H54 (cell line): Measurements from ENCODE around the gene ZBTB44.
"Not testable (repeated sequence)": the region's sequence is repeated elsewhere in the genome, so short reads cannot be mapped to it uniquely, and the experiment has no call there.

Experiments used
- DNase-seq: peaks from one replicate; pipeline ENCODE4 v3.0.0; 2011; ENCODE audit warnings: low spot score, mixed read lengths; ENCODE audit not compliant: insufficient read length
- FAIRE-seq: peaks from 3 replicates; lab custom pipeline; 2011; peaks lifted over from hg19 to GRCh38; lab: Jason Lieb, UNC
- POLR2A ChIP-seq: IDR thresholded peaks from 2 replicates; pipeline ENCODE4 v1.6.1; 2011; ENCODE audit warnings: low read depth, mild to moderate bottlenecking, low read length

Gene ZBTB44

DNA sequence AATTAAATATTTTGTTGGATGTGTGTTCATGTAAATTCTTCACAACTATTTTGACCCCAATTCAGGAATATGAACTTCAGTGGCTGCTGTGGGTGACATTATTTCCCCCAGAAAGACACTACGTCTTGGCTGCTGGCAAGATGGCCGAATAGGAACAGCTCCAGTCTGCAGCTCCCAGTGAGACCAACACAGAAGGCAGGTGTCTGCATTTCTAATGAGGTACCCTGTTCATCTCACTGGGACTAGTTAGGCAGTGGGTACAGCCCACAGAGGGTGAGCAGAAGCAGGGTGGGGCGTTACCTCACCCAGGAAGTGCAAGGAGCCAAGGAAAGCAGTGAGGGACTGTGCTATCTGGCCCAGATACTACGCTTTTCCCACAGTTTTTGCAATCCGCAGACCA, 65.3 kb downstream of the ZBTB44 start:
- DNase-seq (no peak), FAIRE-seq (no peak)
- TF ChIP-seq POLR2A: no peak

DNA sequence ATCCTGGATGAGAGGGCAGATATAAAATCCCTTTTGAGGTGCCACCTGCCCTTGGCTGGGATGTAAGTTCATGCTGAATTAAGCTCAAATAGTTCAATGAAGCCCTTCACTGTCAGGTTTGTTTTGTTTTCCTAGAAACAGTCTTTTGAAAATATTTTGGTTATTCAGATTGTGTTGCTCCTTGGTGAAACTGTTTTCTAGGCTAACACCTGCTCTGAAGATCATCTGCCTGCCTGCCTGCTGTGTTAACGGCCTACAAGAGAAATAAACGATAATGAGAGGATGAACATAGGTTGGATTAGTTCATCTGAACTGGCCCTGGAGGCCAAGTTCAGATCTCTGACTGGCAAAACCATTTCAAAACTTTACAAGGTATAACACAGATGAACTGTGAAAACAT, 67.4 kb downstream of the ZBTB44 start:
- TF ChIP-seq POLR2A: no peak
- DNase-seq (no peak), FAIRE-seq (no peak)

DNA sequence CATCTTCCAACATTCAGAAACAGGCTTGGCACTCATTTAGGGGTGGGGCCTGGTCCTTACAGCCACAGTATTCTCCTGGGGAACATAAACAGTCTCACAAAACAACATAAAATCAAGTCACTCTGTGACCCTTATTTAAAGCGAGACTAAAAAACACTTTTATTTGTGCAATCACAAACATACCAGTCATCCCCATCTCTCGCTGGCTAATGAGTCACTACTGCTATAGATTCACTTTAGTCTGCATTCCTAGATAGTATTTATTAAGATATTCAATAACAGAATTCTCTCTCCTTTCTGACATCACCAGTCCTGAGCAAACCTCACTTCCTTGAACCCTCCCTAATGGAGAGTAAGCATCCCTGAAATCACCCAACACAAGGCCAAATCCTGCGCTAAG, 68.0 kb downstream of the ZBTB44 start:
- FAIRE-seq (no peak), DNase-seq (no peak)
- no peak for TF ChIP-seq POLR2A

DNA sequence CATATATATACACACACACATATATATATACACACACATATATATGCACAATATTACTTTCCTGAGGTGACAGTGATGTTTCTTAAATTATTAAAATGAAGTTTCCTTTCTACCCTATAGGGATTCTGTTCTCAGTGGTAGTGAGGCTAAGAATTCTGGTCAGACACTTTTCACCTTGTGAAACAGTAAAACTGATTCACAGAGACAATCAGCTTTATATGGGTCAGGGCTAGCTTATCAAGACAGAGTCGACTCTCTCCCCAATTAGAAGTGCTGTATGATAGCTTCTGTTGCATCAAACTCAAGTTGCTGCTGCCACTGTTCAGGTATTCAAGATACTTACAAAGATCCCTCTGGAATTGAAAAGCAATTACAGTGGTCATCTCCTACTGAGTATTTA, 68.4 kb downstream of the ZBTB44 start:
- TF ChIP-seq POLR2A: no peak
- DNase-seq (no peak), FAIRE-seq (no peak)

DNA sequence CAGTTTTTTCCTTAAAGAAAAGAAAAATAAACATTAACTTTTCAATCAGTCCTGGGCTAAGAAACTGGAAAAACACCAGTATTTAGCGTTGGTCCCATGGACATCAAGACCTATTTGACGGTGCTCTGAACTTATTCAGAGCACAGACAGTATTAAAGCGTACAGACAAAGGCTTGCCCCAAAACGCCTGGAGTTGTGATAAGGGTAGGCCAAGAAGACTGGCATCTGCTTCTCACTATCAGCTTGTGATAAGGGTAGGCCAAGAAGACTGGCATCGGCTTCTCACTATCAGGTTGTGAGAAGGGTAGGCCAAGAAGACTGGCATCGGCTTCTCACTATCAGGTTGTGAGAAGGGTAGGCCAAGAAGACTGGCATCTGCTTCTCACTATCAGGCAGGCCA, 69.3 kb downstream of the ZBTB44 start:
- DNase-seq, FAIRE-seq: not testable (repeated sequence)

DNA sequence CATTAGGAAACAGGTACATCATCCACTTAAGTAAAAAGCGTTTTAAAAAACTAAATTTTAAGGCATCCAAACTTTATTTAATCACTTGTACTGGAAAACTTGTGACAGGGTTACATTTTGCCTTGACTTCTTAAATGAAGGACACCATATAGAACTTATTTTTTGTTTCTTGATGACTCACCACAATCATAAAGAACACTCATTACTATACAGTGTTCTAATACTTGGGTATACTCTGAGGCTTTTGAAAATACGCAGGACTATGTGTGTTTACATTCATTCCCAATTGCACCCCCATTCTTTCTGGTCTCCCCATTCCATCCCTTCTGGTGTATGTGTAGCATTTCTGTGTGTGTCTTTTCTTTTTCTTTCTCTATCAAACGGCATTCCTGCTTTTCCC, 69.9 kb downstream of the ZBTB44 start:
- no peak for FAIRE-seq
- TF ChIP-seq POLR2A: no peak

DNA sequence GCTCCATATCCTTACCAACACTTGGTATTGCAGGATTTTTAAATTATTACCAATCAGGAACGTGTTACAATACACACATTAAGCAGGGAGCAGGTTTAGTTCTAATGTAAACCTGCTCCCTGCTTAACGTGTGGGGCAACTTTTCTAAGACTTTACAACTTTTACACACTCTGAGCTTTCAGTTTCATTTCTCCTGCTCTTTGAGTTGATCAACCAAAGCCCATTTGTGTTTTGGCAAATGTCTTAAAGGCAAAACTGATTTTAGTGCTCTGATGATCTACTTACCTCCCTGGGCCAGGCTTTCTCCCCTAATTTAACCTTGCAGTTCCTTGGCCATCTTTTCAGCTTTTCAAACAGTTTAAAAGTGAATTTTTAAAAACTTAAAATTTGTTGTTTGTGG, 70.9 kb downstream of the ZBTB44 start:
- FAIRE-seq (no peak), DNase-seq (no peak)
- no peak for TF ChIP-seq POLR2A

More for the DNA sequence above, 69.9 kb downstream of the ZBTB44 start:
- DNase-seq: no peak

DNA sequence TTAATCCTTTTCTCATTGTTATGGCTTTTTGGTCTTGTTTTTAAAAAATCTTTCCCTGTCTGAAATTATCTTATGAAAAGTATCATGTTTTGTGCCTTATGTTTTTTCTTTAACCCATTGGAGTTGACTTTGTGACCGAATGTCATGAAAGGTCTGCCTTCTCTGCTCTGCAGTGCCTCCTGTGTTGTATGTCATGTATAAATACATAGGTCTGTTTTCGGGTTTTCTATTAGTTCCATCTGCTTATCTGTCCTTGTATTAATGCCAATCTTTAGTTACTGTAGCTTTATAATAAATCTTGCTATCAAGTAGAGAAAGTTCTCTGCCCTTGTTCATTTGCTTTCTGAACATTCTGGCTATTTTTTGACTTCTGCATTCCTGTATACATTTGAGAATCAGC, 73.0 kb downstream of the ZBTB44 start:
- no peak for FAIRE-seq
- DNase-seq: no peak

DNA sequence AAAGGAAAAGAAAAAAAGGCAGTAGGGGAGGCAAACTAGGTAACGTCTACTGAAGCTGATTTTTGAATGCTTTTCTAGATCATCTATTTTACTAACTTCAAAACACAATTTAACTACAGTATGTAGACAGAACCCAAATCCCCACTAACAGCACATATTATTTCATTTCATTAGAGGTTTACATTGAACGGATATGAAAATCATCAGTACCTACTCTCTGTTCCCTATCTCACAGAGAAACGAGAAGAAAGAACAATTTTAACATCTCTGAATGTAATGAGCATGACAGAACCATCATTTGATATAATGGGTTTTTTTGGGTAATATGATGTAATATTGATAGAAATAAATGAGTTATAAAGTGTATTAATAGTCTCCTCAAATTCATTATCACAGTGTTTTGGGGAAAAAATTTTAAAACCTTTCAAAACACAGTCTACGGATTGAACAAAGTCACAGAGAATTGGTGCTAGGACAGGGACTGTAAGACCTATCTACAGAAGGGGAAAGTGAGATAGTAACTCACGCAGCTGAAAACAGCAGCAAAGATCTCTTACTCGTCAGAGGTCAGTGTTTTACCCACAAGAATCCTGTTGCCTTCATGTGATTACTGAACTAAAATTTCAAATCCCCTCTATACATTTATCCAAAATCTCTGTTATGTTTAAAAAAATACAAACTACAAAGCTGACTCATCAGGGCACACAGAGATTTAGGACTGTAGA, 77.3 kb downstream of the ZBTB44 start:
- DNase-seq: no peak
- FAIRE-seq: no peak
- TF ChIP-seq POLR2A: no peak

More for the DNA sequence above, 73.0 kb downstream of the ZBTB44 start:
- TF ChIP-seq POLR2A: no peak

DNA sequence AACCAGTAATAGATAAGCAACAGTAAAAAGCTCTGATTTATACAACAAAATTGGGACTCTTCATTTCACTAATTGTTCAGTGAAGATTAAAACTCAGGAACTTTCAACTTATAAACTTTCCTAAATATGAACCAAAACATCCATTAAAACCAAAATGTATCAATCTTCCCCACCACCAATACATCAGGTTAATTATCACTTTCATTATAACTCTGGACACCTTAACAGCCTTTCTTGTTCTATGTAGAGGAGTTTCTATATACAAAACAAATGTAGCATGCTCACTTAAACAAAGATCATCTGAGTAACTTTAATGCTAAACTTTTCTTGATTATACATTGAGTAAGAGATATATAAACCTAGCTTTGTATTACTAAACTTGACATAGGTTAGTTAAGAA, 80.4 kb downstream of the ZBTB44 start:
- DNase-seq: no peak
- FAIRE-seq: no peak
- no peak for TF ChIP-seq POLR2A

DNA sequence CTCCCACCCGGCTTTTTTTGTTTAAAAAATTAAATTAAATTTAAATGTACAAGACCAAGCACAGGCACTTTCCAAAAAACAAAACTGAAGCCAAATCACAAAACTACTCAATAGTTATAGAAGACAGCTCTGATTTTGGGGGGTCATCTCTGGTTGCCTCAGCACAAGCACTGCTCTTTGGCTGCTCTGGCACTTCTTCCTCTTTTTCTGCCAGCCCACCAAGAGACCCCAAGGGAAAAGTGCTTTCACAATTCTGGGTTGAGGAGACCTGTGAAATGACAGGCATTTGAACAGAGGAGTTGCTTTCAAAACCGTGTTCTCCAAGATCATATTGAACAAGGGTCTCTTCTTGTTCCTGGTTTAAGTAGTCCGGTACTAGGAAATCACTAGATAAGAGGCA, 80.8 kb downstream of the ZBTB44 start:
- not testable (repeated sequence) for FAIRE-seq, DNase-seq

DNA sequence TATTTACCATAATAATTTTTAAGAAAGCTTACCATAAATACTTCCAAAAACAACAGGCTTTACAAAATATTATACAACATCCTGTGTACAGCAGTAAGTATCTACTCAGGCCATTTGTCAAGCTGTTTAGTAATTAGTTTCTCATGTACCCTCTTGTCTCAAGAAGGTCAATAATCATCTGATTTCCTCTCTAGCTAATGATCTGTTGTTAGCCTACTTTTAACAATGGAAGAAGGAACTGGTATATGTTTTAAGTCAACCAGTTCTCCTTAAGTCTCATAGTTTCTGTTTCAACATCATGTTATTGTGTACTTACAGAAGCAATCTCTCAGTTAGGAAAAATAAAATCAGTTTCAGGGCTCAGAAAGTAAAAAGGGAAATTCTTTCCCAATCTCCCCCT, 81.2 kb downstream of the ZBTB44 start:
- DNase-seq, FAIRE-seq: not testable (repeated sequence)

DNA sequence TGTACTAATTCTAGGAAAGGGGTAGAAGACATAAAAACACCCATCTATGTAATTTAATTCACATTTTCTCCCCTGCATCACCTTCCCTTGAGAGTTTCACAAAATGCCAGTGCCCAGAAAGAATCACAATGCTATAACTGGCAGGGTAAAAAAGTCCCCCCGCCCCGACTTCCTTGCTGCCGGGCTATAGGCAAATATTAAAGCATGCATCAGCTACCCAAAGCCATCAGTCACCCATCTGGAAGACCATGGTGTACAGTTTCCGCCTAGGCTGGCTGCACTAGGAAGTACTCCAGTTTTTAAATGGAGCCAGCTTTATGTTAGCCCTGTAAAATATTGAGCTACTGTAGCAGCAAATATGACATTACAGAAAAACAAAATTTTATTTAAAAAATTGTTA, 87.3 kb downstream of the ZBTB44 start:
- no peak for FAIRE-seq
- TF ChIP-seq POLR2A: no peak
- DNase-seq: no peak

DNA sequence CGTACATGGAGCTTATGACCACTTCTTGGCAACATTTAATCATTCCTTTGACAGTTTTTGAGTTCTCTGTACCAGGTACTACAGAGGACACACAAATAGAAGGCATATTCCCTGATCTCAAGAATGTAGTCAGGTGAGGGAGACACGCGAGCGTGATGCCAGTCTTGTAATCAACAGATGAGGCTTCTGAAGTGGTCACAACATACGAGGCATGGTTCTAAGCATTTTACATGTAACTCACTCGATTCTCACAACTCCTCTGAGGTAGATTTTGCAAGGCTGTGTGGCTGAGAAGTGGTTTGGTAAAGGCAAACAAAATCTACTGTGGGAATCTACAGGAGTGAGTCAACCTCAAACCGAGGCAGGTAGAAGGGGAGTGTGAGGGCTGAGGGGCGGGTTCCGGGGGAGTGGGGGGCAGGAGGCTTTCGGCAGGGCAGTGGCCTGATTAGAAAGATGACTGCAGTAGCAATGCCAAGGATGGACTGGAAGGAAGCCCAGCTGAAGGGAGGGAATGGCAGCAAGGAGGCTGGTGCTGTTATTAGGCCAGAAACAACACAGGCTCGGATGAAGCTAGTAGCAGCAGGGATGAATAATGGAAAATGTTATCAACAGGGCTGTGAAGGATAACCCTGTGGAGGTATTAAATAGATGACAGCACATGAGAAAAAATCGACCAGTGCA, 91.3 kb downstream of the ZBTB44 start:
- no peak for TF ChIP-seq POLR2A
- no peak for DNase-seq
- no peak for FAIRE-seq
